Kasumi-1 (cell line): ENCODE data around the gene LACC1.

Source experiments
- DNase-seq, 2 experiments: peaks; one replicate each; lab custom pipeline; 2025; lab: John Stamatoyannopoulos, UW

Gene LACC1

GRCh38 chr13:43879755-43880181 is at the start of gene LACC1:
TSS of gene LACC1 (plus strand) at chr13:43879904. CDS start at chr13:43880986, 1,082 bp downstream.
- DNase-seq: no peak

- no peak for DNase-seq
Measured at GRCh38 chr13:43830497-43830881, 49.2 kb upstream of the LACC1 start.

GRCh38 chr13:43831088-43831487 is 48.6 kb upstream of the LACC1 start:
- DNase-seq: no peak

GRCh38 chr13:43835701-43836100 is 44.0 kb upstream of the LACC1 start:
- DNase-seq: no peak

- no peak for DNase-seq
Measured at GRCh38 chr13:43838909-43839308, 40.8 kb upstream of the LACC1 start.

GRCh38 chr13:43846496-43847158 is 33.1 kb upstream of the LACC1 start:
- no peak for DNase-seq

- DNase-seq: peak; percentile 62 to 66
Measured at GRCh38 chr13:43848001-43848649, 31.6 kb upstream of the LACC1 start.

GRCh38 chr13:43850873-43851272 is 28.8 kb upstream of the LACC1 start:
- no peak for DNase-seq

GRCh38 chr13:43852923-43853404 is 26.7 kb upstream of the LACC1 start:
- DNase-seq: no peak

GRCh38 chr13:43861863-43862262 is 17.8 kb upstream of the LACC1 start:
- no peak for DNase-seq

GRCh38 chr13:43864921-43865320 is 14.8 kb upstream of the LACC1 start:
- no peak for DNase-seq

- DNase-seq: no peak
Measured at GRCh38 chr13:43865892-43866291, 13.8 kb upstream of the LACC1 start.

GRCh38 chr13:43872181-43872580 is 7.5 kb upstream of the LACC1 start:
- no peak for DNase-seq

GRCh38 chr13:43874504-43875092 is 5.1 kb upstream of the LACC1 start:
- peak; percentile 56 to 72 for DNase-seq

GRCh38 chr13:43876366-43876765 is 3.3 kb upstream of the LACC1 start:
- no peak for DNase-seq

- no peak for DNase-seq
Measured at GRCh38 chr13:43877326-43877725, 2.4 kb upstream of the LACC1 start.

- peak in 1 of 2 experiments; percentile 19 for DNase-seq
Measured at GRCh38 chr13:43877766-43878165, 1.9 kb upstream of the LACC1 start.

GRCh38 chr13:43878892-43879754 is 581 bp upstream of the LACC1 start, which contains the start of gene CCDC122:
TSS of gene CCDC122 (minus strand) at chr13:43879740. CDS start at chr13:43869376, 10,364 bp downstream.
- peak; percentile 39 to 56 for DNase-seq

- DNase-seq: no peak
Measured at GRCh38 chr13:43880214-43880855, 631 bp downstream of the LACC1 start.

GRCh38 chr13:43880926-43881325 is 1.2 kb downstream of the LACC1 start:
- DNase-seq: no peak

GRCh38 chr13:43881580-43881979 is 1.9 kb downstream of the LACC1 start:
- no peak for DNase-seq

- no peak for DNase-seq
Measured at GRCh38 chr13:43883631-43884030, 3.9 kb downstream of the LACC1 start.
